ENCODE measurements around the gene LRRC23.
A peak's percentile ranks its signal among the peaks of the same experiment; 100 is the strongest.

LRRC23 gene

GRCh38 chr12:6950811-6951540, 46.4 kb downstream of the LRRC23 start, which contains the start of gene PTPN6:
TSS of gene PTPN6 (plus strand) at chr12:6951356. CDS start at chr12:6951513, 157 bp downstream.
- no peaks in the 10 kb centered on the region for H3K9me3 ChIP-seq (ENCODE audit: control insufficient read depth, low read length)
- no peaks in the 10 kb centered on the region for H3K27me3 ChIP-seq (replicated peaks; ENCODE audit: control insufficient read depth, insufficient read depth, low read length, poor library complexity, severe bottlenecking)
- no peak for DNase-seq
- peak within 1 kb of the TSS; percentile 89 for H3K4me3 ChIP-seq (ENCODE audit: insufficient read depth, low read depth, low read length, poor library complexity, severe bottlenecking)
- H3K36me3 ChIP-seq (ENCODE audit: control insufficient read depth, insufficient read depth, low read length): peaks cover 12% of the 10 kb centered on the region
- peak within 1 kb of the TSS; percentile 96 for H3K27ac ChIP-seq (ENCODE audit: insufficient read depth, low read length, poor library complexity, severe bottlenecking)
- H3K4me1 ChIP-seq (ENCODE audit: control insufficient read depth, insufficient read depth, low read length, poor library complexity, severe bottlenecking): peaks cover 70% of the 10 kb centered on the region

GRCh38 chr12:6951551-6952120, 47.0 kb downstream of the LRRC23 start:
- Histone ChIP-seq H3K4me1 (ENCODE audit: control insufficient read depth, insufficient read depth, low read length, poor library complexity, severe bottlenecking) (peaks cover 71% of the 10 kb centered on the region), H3K4me3 (ENCODE audit: insufficient read depth, low read depth, low read length, poor library complexity, severe bottlenecking) (peak overlapping the region; percentile 89), H3K9me3 (ENCODE audit: control insufficient read depth, low read length) (no peaks in the 10 kb centered on the region), H3K27me3 (replicated peaks; ENCODE audit: control insufficient read depth, insufficient read depth, low read length, poor library complexity, severe bottlenecking) (no peaks in the 10 kb centered on the region), H3K27ac (ENCODE audit: insufficient read depth, low read length, poor library complexity, severe bottlenecking) (peak overlapping the region; percentile 96), H3K36me3 (ENCODE audit: control insufficient read depth, insufficient read depth, low read length) (peaks cover 19% of the 10 kb centered on the region)
- no peak for DNase-seq

- DNase-seq: no peak
- peak overlapping the region; percentile 96 for H3K27ac ChIP-seq (ENCODE audit: insufficient read depth, low read length, poor library complexity, severe bottlenecking)
- H3K36me3 ChIP-seq (ENCODE audit: control insufficient read depth, insufficient read depth, low read length): peaks cover 24% of the 10 kb centered on the region
- H3K4me3 ChIP-seq (ENCODE audit: insufficient read depth, low read depth, low read length, poor library complexity, severe bottlenecking): peak overlapping the region; percentile 89
- peaks cover 71% of the 10 kb centered on the region for H3K4me1 ChIP-seq (ENCODE audit: control insufficient read depth, insufficient read depth, low read length, poor library complexity, severe bottlenecking)
- no peaks in the 10 kb centered on the region for H3K9me3 ChIP-seq (ENCODE audit: control insufficient read depth, low read length)
- no peaks in the 10 kb centered on the region for H3K27me3 ChIP-seq (replicated peaks; ENCODE audit: control insufficient read depth, insufficient read depth, low read length, poor library complexity, severe bottlenecking)
These were observed 47.7 kb downstream of the LRRC23 start for GRCh38 chr12:6952121-6952862.

GRCh38 chr12:6952863-6953441, 48.3 kb downstream of the LRRC23 start:
- no peak for DNase-seq
- Histone ChIP-seq H3K9me3 (ENCODE audit: control insufficient read depth, low read length) (no peaks in the 10 kb centered on the region), H3K4me1 (ENCODE audit: control insufficient read depth, insufficient read depth, low read length, poor library complexity, severe bottlenecking) (peaks cover 75% of the 10 kb centered on the region), H3K27me3 (replicated peaks; ENCODE audit: control insufficient read depth, insufficient read depth, low read length, poor library complexity, severe bottlenecking) (no peaks in the 10 kb centered on the region), H3K27ac (ENCODE audit: insufficient read depth, low read length, poor library complexity, severe bottlenecking) (peak overlapping the region; percentile 96), H3K36me3 (ENCODE audit: control insufficient read depth, insufficient read depth, low read length) (peaks cover 28% of the 10 kb centered on the region), H3K4me3 (ENCODE audit: insufficient read depth, low read depth, low read length, poor library complexity, severe bottlenecking) (peak overlapping the region; percentile 89)

GRCh38 chr12:6953442-6954315, 49.1 kb downstream of the LRRC23 start:
- Histone ChIP-seq H3K36me3 (ENCODE audit: control insufficient read depth, insufficient read depth, low read length) (peaks cover 34% of the 10 kb centered on the region), H3K27ac (ENCODE audit: insufficient read depth, low read length, poor library complexity, severe bottlenecking) (peak overlapping the region; percentile 96), H3K4me1 (ENCODE audit: control insufficient read depth, insufficient read depth, low read length, poor library complexity, severe bottlenecking) (peaks cover 80% of the 10 kb centered on the region)

GRCh38 chr12:6954316-6955107, 49.9 kb downstream of the LRRC23 start:
- no peaks in the 10 kb centered on the region for H3K27me3 ChIP-seq (replicated peaks; ENCODE audit: control insufficient read depth, insufficient read depth, low read length, poor library complexity, severe bottlenecking)
- peaks cover 81% of the 10 kb centered on the region for H3K4me1 ChIP-seq (ENCODE audit: control insufficient read depth, insufficient read depth, low read length, poor library complexity, severe bottlenecking)
- no peaks in the 10 kb centered on the region for H3K9me3 ChIP-seq (ENCODE audit: control insufficient read depth, low read length)
- H3K4me3 ChIP-seq (ENCODE audit: insufficient read depth, low read depth, low read length, poor library complexity, severe bottlenecking): peak overlapping the region; percentile 89
- H3K27ac ChIP-seq (ENCODE audit: insufficient read depth, low read length, poor library complexity, severe bottlenecking): peak overlapping the region; percentile 96
- DNase-seq: no peak
- H3K36me3 ChIP-seq (ENCODE audit: control insufficient read depth, insufficient read depth, low read length): peaks cover 34% of the 10 kb centered on the region

More at GRCh38 chr12:6953442-6954315, 49.1 kb downstream of the LRRC23 start:
- H3K27me3 ChIP-seq (replicated peaks; ENCODE audit: control insufficient read depth, insufficient read depth, low read length, poor library complexity, severe bottlenecking): no peaks in the 10 kb centered on the region
- peak; percentile 73 to 78 (median 77) for DNase-seq
- H3K9me3 ChIP-seq (ENCODE audit: control insufficient read depth, low read length): no peaks in the 10 kb centered on the region
- H3K4me3 ChIP-seq (ENCODE audit: insufficient read depth, low read depth, low read length, poor library complexity, severe bottlenecking): peak overlapping the region; percentile 89

- Histone ChIP-seq H3K36me3 (ENCODE audit: control insufficient read depth, insufficient read depth, low read length) (peaks cover 39% of the 10 kb centered on the region), H3K9me3 (ENCODE audit: control insufficient read depth, low read length) (no peaks in the 10 kb centered on the region), H3K27me3 (replicated peaks; ENCODE audit: control insufficient read depth, insufficient read depth, low read length, poor library complexity, severe bottlenecking) (no peaks in the 10 kb centered on the region), H3K4me3 (ENCODE audit: insufficient read depth, low read depth, low read length, poor library complexity, severe bottlenecking) (no peak overlapping the region), H3K4me1 (ENCODE audit: control insufficient read depth, insufficient read depth, low read length, poor library complexity, severe bottlenecking) (peaks cover 81% of the 10 kb centered on the region), H3K27ac (ENCODE audit: insufficient read depth, low read length, poor library complexity, severe bottlenecking) (peak overlapping the region; percentile 96)
- DNase-seq: no peak
These were observed 50.7 kb downstream of the LRRC23 start for GRCh38 chr12:6955108-6956020.

- Histone ChIP-seq H3K4me3 (ENCODE audit: insufficient read depth, low read depth, low read length, poor library complexity, severe bottlenecking) (no peak overlapping the region), H3K9me3 (ENCODE audit: control insufficient read depth, low read length) (no peaks in the 10 kb centered on the region), H3K36me3 (ENCODE audit: control insufficient read depth, insufficient read depth, low read length) (peaks cover 41% of the 10 kb centered on the region), H3K27me3 (replicated peaks; ENCODE audit: control insufficient read depth, insufficient read depth, low read length, poor library complexity, severe bottlenecking) (no peaks in the 10 kb centered on the region), H3K27ac (ENCODE audit: insufficient read depth, low read length, poor library complexity, severe bottlenecking) (peak overlapping the region; percentile 96), H3K4me1 (ENCODE audit: control insufficient read depth, insufficient read depth, low read length, poor library complexity, severe bottlenecking) (peaks cover 82% of the 10 kb centered on the region)
- DNase-seq: no peak
These were observed 51.6 kb downstream of the LRRC23 start for GRCh38 chr12:6956021-6956727.

Data from effector memory CD4-positive, alpha-beta T cell (primary cell).